Measurements from ENCODE around the gene DENND1B. TPM values are rescaled to one million over a fixed set of nuclear protein-coding genes. Genes with fewer than 3 reads are reported as not detected.

The DENND1B gene
- total RNA-seq, 1 experiment from 2014 or later: 28.2 TPM

DNA sequence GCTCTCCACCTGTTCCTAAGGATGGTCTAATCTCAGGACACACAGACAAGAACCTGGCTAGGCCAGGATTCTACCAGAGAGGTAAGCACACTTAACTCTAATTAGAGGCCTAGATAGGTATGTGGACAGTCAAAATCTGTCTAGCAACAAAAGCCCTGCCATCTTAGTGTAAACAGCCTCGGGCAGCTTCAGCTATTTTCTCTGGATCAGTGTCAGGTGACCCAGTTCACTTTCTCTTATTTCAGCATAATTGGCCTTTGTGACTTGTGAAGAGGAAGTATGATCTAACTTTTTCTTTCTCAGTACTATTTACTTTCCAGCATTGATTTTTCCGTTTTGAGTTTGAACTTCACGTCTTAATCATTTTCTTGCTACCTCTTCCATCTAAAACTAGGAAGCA, 289.5 kb downstream of the DENND1B start:
- no peak overlapping the region for H3K4me3 Mint-ChIP-seq (ENCODE audit: low read depth, unreplicated experiment)
- CTCF ChIA-PET: interaction anchor here (1.2 kb wide), 1 partner anchor 86 kb away, joined by 5 read pairs; no protein-coding TSS in a partner anchor
- no TSS peak for BruUV-seq (replicated peaks)
- intact Hi-C loops (cut with micrococcal nuclease; ENCODE audit: unreplicated experiment): no loop called here
- TF ChIP-seq, protein P1, sequence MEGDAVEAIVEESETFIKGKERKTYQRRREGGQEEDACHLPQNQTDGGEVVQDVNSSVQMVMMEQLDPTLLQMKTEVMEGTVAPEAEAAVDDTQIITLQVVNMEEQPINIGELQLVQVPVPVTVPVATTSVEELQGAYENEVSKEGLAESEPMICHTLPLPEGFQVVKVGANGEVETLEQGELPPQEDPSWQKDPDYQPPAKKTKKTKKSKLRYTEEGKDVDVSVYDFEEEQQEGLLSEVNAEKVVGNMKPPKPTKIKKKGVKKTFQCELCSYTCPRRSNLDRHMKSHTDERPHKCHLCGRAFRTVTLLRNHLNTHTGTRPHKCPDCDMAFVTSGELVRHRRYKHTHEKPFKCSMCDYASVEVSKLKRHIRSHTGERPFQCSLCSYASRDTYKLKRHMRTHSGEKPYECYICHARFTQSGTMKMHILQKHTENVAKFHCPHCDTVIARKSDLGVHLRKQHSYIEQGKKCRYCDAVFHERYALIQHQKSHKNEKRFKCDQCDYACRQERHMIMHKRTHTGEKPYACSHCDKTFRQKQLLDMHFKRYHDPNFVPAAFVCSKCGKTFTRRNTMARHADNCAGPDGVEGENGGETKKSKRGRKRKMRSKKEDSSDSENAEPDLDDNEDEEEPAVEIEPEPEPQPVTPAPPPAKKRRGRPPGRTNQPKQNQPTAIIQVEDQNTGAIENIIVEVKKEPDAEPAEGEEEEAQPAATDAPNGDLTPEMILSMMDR (IDR thresholded peaks at IDR 0.05; ENCODE audit: unreplicated experiment): no peak
- peak; percentile 45 for DNase-seq
- H3K4me1 Mint-ChIP-seq (ENCODE audit: low read depth, unreplicated experiment): peaks cover 22% of the 10 kb centered on the region
- no peaks in the 10 kb centered on the region for H3K27me3 Mint-ChIP-seq (ENCODE audit: unreplicated experiment)
- H3K36me3 Mint-ChIP-seq (ENCODE audit: insufficient read depth, unreplicated experiment): peaks cover 6% of the 10 kb centered on the region
- peak overlapping the region; percentile 90 for H3K27ac Mint-ChIP-seq (ENCODE audit: unreplicated experiment)
- no peaks in the 10 kb centered on the region for H3K9me3 Mint-ChIP-seq (ENCODE audit: low read depth, unreplicated experiment)

DNA sequence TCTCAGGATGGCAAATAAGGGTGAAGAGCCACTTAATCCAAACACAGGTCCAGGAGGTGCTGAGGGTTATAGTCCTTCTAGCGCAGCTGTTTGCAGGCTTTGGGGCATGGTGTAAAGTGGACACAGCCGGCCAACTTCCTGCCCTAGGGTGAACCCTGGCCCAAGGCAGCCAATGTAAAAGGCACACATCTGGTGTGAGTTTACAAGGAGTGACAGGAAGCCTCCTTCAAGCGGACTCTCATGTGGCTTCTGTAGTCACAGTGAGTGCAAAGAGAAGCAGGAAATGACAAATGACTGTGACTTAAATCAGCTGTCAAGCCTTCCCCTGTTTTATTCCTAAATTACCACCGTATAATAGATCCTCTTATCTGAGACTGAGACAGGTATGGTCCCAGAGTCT, 294.2 kb downstream of the DENND1B start:
- no TSS peak for BruUV-seq (replicated peaks)
- CTCF ChIA-PET: no interaction called here
- Mint-ChIP-seq H3K27ac (ENCODE audit: unreplicated experiment) (no peak overlapping the region), H3K9me3 (ENCODE audit: low read depth, unreplicated experiment) (no peaks in the 10 kb centered on the region), H3K36me3 (ENCODE audit: insufficient read depth, unreplicated experiment) (peaks cover 5% of the 10 kb centered on the region), H3K4me3 (ENCODE audit: low read depth, unreplicated experiment) (no peak overlapping the region), H3K4me1 (ENCODE audit: low read depth, unreplicated experiment) (peaks cover 18% of the 10 kb centered on the region), H3K27me3 (ENCODE audit: unreplicated experiment) (no peaks in the 10 kb centered on the region)
- no peak for DNase-seq
- TF ChIP-seq, protein P1 (IDR thresholded peaks at IDR 0.05; ENCODE audit: unreplicated experiment): no peak
- intact Hi-C loops (cut with micrococcal nuclease; ENCODE audit: unreplicated experiment): no loop called here

DNA sequence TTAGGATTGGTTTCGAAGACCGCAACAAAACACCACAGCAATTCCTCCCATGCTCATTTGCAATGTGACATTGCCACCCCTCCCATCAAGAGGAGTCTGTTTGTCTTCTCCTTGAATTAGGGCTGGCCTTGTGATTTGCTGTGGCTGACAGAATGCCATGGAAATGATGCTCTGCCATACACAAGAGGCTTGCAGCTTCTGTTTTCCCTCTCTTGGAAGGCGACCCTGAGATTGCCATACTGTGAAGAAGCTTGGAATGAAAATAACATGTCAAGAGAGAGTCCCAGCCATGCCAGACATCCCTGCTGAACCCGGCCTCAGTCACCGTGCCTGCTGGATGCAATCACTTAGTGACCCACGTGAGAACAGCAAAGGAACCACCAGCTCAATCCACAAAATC, 294.8 kb downstream of the DENND1B start:
- no peak overlapping the region for H3K27ac Mint-ChIP-seq (ENCODE audit: unreplicated experiment)
- no peaks in the 10 kb centered on the region for H3K9me3 Mint-ChIP-seq (ENCODE audit: low read depth, unreplicated experiment)
- no peak for DNase-seq
- no peaks in the 10 kb centered on the region for H3K36me3 Mint-ChIP-seq (ENCODE audit: insufficient read depth, unreplicated experiment)
- CTCF ChIA-PET: no interaction called here
- H3K4me1 Mint-ChIP-seq (ENCODE audit: low read depth, unreplicated experiment): peaks cover 17% of the 10 kb centered on the region
- TF ChIP-seq, protein P1 (IDR thresholded peaks at IDR 0.05; ENCODE audit: unreplicated experiment): no peak
- no peak overlapping the region for H3K4me3 Mint-ChIP-seq (ENCODE audit: low read depth, unreplicated experiment)
- no peaks in the 10 kb centered on the region for H3K27me3 Mint-ChIP-seq (ENCODE audit: unreplicated experiment)
- intact Hi-C loops (cut with micrococcal nuclease; ENCODE audit: unreplicated experiment): no loop called here
- BruUV-seq (replicated peaks): no TSS peak

DNA sequence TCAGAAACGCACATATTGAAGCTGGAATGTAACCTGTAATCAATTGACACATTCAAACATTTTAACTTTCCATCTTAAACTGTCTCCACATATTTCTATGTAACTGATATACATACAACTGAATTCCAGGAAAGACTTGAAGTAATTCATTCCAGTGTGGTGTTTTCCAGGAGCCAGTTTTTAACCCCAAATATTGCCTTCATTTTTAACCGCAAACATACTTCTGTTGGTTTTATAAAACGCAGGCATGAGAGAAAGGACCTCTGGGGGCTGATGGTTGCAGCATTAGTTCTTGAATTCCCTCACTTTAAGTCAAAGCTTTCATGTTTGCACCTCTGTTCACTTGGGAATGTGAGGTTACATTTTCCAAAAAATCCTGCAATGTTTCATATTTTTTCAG, 303.1 kb downstream of the DENND1B start:
- intact Hi-C loops (cut with micrococcal nuclease; ENCODE audit: unreplicated experiment): no loop called here
- Mint-ChIP-seq H3K4me1 (ENCODE audit: low read depth, unreplicated experiment) (peaks cover 12% of the 10 kb centered on the region), H3K9me3 (ENCODE audit: low read depth, unreplicated experiment) (no peaks in the 10 kb centered on the region), H3K27me3 (ENCODE audit: unreplicated experiment) (no peaks in the 10 kb centered on the region), H3K36me3 (ENCODE audit: insufficient read depth, unreplicated experiment) (no peaks in the 10 kb centered on the region), H3K4me3 (ENCODE audit: low read depth, unreplicated experiment) (no peak overlapping the region), H3K27ac (ENCODE audit: unreplicated experiment) (no peak overlapping the region)
- TF ChIP-seq, protein P1 (IDR thresholded peaks at IDR 0.05; ENCODE audit: unreplicated experiment): no peak
- no TSS peak for BruUV-seq (replicated peaks)
- CTCF ChIA-PET: no interaction called here
- DNase-seq: no peak

Data from Calu3 (cell line).